SK-N-SH treated with all-trans-retinoic acid at 6 μM for 48 hours (cell line): ENCODE data around the gene WDFY2.

ENCODE experiments used
- ATAC-seq: fragments of 200-7000 bp; cut with Tn5 transposase; 3 replicates; pipeline ENCODE4 v1.9.1; 2020; ENCODE audit warnings: mild to moderate bottlenecking, moderate library complexity
- ARNTL ChIP-seq: fragments of 450-650 bp; formaldehyde crosslinking; IDR thresholded peaks from 2 replicates; pipeline ENCODE4 v1.5.0; 2020; ENCODE audit warnings: low read depth, mild to moderate bottlenecking, moderate library complexity, borderline replicate concordance
- BACH2 ChIP-seq: fragments of 250-450 bp; sonication (Bioruptor Pico); IDR thresholded peaks from 2 replicates; pipeline ENCODE4 v1.9.0; 2021; ENCODE audit warnings: mild to moderate bottlenecking, borderline replicate concordance
- ESRRG ChIP-seq: fragments of 250-450 bp; sonication (Bioruptor Pico); IDR thresholded peaks from 2 replicates; pipeline ENCODE4 v1.6.1; 2021; ENCODE audit warnings: mild to moderate bottlenecking
- GLIS3 ChIP-seq: fragments of 250-450 bp; sonication (Bioruptor Pico); IDR thresholded peaks from 2 replicates; pipeline ENCODE4 v1.5.0; 2020; ENCODE audit warnings: mild to moderate bottlenecking, moderate library complexity
- ISL1 ChIP-seq: fragments of 250-450 bp; sonication (Bioruptor Pico); IDR thresholded peaks from 2 replicates; pipeline ENCODE4 v2.1.2; 2022; ENCODE audit warnings: mild to moderate bottlenecking, moderate library complexity
- OSR1 ChIP-seq: fragments of 250-450 bp; sonication (Bioruptor Pico); IDR thresholded peaks from 2 replicates; pipeline ENCODE4 v1.8.0; 2022; ENCODE audit warnings: moderate library complexity, mild to moderate bottlenecking, inconsistent platforms
- PATZ1 ChIP-seq: fragments of 250-450 bp; sonication (Bioruptor Pico); IDR thresholded peaks from 2 replicates; pipeline ENCODE4 v1.8.0; 2020; ENCODE audit warnings: mild to moderate bottlenecking, moderate library complexity, borderline replicate concordance
- POU6F1 ChIP-seq: fragments of 250-450 bp; sonication (Bioruptor Pico); IDR thresholded peaks from 2 replicates; pipeline ENCODE4 v1.8.0; 2021; ENCODE audit warnings: low read depth, mild to moderate bottlenecking, moderate library complexity, borderline replicate concordance
- PPARA ChIP-seq: fragments of 250-450 bp; sonication (Bioruptor Pico); IDR thresholded peaks from 2 replicates; pipeline ENCODE4 v1.5.0; 2020; ENCODE audit warnings: mild to moderate bottlenecking, borderline replicate concordance
- RARB ChIP-seq: fragments of 250-450 bp; sonication (Bioruptor Pico); IDR thresholded peaks from 2 replicates; pipeline ENCODE4 v1.8.0; 2021; ENCODE audit warnings: mild to moderate bottlenecking, moderate library complexity
- SNAI2 ChIP-seq: fragments of 250-450 bp; sonication (Bioruptor Pico); IDR thresholded peaks from 2 replicates; pipeline ENCODE4 v1.5.0; 2020; ENCODE audit warnings: mild to moderate bottlenecking, moderate library complexity
- TOX ChIP-seq: fragments of 250-450 bp; sonication (Bioruptor Pico); IDR thresholded peaks from 2 replicates; pipeline ENCODE4 v1.8.0; 2021; ENCODE audit warnings: mild to moderate bottlenecking, moderate library complexity, borderline replicate concordance
- ZFP3 ChIP-seq: fragments of 250-450 bp; sonication (Bioruptor Pico); IDR thresholded peaks from 2 replicates; pipeline ENCODE4 v1.5.0; 2020; ENCODE audit warnings: mild to moderate bottlenecking, moderate library complexity
- ZFP30 ChIP-seq: fragments of 450-650 bp; formaldehyde crosslinking; IDR thresholded peaks from 2 replicates; pipeline ENCODE4 v1.5.0; 2022; ENCODE audit warnings: mild to moderate bottlenecking, moderate library complexity
- ZNF565 ChIP-seq: fragments of 450-650 bp; formaldehyde crosslinking; conservative IDR thresholded peaks from 2 replicates; pipeline ENCODE4 v1.5.0; 2020; ENCODE audit warnings: low read depth, mild to moderate bottlenecking, moderate library complexity
- ZNF70 ChIP-seq: fragments of 450-650 bp; formaldehyde crosslinking; IDR thresholded peaks from 2 replicates; pipeline ENCODE4 v1.5.0; 2020; ENCODE audit warnings: mild to moderate bottlenecking, moderate library complexity
- ZNF8 ChIP-seq: fragments of 450-650 bp; formaldehyde crosslinking; IDR thresholded peaks from 2 replicates; pipeline ENCODE4 v1.5.0; 2020; ENCODE audit warnings: mild to moderate bottlenecking, moderate library complexity
- TF ChIP-seq, protein P1 (sequence below): fragments of 250-450 bp; sonication (Bioruptor Pico); IDR thresholded peaks from 2 replicates; pipeline ENCODE4 v1.5.0; 2020; ENCODE audit warnings: mild to moderate bottlenecking, moderate library complexity
- TF ChIP-seq, protein P2 (sequence below): fragments of 250-450 bp; sonication (Bioruptor Pico); IDR thresholded peaks from 2 replicates; pipeline ENCODE4 v1.5.1; 2021; ENCODE audit warnings: mild to moderate bottlenecking, moderate library complexity

WDFY2 gene

GRCh38 chr13:51659276-51660127 lies 75.2 kb downstream of the WDFY2 start (continued):
- TF ChIP-seq, protein P1, sequence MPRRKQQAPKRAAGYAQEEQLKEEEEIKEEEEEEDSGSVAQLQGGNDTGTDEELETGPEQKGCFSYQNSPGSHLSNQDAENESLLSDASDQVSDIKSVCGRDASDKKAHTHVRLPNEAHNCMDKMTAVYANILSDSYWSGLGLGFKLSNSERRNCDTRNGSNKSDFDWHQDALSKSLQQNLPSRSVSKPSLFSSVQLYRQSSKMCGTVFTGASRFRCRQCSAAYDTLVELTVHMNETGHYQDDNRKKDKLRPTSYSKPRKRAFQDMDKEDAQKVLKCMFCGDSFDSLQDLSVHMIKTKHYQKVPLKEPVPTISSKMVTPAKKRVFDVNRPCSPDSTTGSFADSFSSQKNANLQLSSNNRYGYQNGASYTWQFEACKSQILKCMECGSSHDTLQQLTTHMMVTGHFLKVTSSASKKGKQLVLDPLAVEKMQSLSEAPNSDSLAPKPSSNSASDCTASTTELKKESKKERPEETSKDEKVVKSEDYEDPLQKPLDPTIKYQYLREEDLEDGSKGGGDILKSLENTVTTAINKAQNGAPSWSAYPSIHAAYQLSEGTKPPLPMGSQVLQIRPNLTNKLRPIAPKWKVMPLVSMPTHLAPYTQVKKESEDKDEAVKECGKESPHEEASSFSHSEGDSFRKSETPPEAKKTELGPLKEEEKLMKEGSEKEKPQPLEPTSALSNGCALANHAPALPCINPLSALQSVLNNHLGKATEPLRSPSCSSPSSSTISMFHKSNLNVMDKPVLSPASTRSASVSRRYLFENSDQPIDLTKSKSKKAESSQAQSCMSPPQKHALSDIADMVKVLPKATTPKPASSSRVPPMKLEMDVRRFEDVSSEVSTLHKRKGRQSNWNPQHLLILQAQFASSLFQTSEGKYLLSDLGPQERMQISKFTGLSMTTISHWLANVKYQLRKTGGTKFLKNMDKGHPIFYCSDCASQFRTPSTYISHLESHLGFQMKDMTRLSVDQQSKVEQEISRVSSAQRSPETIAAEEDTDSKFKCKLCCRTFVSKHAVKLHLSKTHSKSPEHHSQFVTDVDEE (CRISPR knock-in tag), result no peak
- TF ChIP-seq PPARA (CRISPR knock-in tag), result no peak
- TF ChIP-seq OSR1 (CRISPR knock-in tag), result no peak

DNA sequence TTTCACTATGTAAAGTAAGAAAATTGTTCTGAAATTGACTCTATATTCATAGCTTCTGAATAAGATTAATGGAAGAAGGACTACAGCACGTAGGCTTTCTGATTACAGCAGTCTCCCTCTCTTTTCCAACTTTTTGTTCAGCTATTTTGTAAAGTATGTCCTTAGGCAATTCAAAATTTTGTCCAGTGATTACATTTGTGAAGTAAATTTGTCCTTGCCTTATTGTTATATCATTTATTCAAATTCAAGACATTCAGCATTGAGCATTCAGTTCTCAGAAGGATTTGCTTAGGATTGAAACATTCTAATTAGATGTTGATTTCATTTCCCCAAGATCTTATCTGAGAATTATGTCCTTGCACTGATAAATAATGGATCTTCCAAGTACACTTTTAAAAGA lies 76.6 kb downstream of the WDFY2 start:
- TF ChIP-seq ZNF565, result no peak
- TF ChIP-seq PPARA (CRISPR knock-in tag), result no peak
- TF ChIP-seq, protein P2, sequence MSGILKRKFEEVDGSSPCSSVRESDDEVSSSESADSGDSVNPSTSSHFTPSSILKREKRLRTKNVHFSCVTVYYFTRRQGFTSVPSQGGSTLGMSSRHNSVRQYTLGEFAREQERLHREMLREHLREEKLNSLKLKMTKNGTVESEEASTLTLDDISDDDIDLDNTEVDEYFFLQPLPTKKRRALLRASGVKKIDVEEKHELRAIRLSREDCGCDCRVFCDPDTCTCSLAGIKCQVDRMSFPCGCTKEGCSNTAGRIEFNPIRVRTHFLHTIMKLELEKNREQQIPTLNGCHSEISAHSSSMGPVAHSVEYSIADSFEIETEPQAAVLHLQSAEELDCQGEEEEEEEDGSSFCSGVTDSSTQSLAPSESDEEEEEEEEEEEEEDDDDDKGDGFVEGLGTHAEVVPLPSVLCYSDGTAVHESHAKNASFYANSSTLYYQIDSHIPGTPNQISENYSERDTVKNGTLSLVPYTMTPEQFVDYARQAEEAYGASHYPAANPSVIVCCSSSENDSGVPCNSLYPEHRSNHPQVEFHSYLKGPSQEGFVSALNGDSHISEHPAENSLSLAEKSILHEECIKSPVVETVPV (CRISPR knock-in tag), result no peak
- TF ChIP-seq, protein P1 (CRISPR knock-in tag), result no peak
- TF ChIP-seq POU6F1 (CRISPR knock-in tag), result no peak
- no peak for TF ChIP-seq RARB (CRISPR knock-in tag)
- TF ChIP-seq ARNTL (CRISPR knock-in tag), result no peak
- TF ChIP-seq BACH2 (CRISPR knock-in tag), result no peak
- TF ChIP-seq ZFP3 (CRISPR knock-in tag), result no peak
- TF ChIP-seq ZFP30 (CRISPR knock-in tag), result no peak
- TF ChIP-seq SNAI2 (CRISPR knock-in tag), result no peak
- ATAC-seq, result no peak

DNA sequence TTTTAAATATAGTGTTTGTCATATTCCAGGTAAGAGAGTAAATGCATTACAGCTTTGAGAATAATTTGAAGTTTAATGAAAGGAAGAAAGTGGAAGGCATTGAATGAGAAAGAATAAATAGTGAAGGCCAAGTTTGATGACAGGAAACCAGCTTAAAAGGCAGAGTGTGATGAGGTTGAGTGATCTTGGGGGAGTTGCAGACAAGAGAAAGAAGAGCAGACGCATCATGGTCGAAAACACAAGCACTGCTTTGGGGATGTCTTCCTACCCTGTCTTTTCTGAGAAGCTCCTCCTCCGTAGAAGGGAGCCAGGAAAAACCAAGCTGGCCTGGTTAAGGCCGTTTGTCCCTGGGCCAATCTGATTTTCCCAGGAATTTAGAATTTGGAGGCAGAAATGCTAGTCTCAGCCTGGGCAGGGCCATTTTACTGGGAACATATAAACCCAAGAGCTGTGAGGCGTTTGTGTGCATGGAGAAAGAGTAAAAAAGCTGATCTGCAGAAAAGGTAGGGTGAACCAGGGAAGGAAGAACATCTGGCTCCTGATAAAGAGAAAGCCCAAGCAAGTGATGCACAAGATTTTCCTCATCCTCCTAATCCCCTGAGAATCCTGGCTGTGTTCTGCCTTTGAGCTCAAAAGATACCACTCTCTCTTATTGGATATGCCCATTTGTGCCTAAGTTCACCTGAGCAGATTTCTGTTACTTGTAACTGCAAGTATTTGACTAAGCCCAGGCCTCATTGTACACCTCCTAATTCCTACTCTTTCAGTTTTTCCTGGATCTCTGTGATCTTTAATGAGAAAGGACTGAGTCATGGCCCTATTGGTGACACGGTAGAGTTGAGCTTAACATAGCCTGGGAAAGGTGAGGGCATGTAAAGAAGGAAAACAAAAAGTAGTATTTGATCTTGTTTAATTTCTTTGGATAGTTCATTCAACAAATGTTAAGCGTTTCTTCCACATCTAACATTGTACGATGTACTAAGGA lies 80.0 kb downstream of the WDFY2 start:
- no peak for ATAC-seq
- TF ChIP-seq ZNF8 (CRISPR knock-in tag) (no peak), ZNF70 (CRISPR knock-in tag) (no peak), GLIS3 (no peak), ZFP30 (CRISPR knock-in tag) (no peak), SNAI2 (CRISPR knock-in tag) (no peak), PATZ1 (no peak), ESRRG (CRISPR knock-in tag) (no peak), OSR1 (CRISPR knock-in tag) (no peak), BACH2 (CRISPR knock-in tag) (no peak), ZNF565 (no peak), TOX (CRISPR knock-in tag) (no peak), ISL1 (CRISPR knock-in tag) (no peak), ARNTL (CRISPR knock-in tag) (no peak), POU6F1 (CRISPR knock-in tag) (no peak), ZFP3 (CRISPR knock-in tag) (no peak)
- TF ChIP-seq, protein P2 (CRISPR knock-in tag), result no peak
